ENCODE results near the gene SAMD11.

DNA sequence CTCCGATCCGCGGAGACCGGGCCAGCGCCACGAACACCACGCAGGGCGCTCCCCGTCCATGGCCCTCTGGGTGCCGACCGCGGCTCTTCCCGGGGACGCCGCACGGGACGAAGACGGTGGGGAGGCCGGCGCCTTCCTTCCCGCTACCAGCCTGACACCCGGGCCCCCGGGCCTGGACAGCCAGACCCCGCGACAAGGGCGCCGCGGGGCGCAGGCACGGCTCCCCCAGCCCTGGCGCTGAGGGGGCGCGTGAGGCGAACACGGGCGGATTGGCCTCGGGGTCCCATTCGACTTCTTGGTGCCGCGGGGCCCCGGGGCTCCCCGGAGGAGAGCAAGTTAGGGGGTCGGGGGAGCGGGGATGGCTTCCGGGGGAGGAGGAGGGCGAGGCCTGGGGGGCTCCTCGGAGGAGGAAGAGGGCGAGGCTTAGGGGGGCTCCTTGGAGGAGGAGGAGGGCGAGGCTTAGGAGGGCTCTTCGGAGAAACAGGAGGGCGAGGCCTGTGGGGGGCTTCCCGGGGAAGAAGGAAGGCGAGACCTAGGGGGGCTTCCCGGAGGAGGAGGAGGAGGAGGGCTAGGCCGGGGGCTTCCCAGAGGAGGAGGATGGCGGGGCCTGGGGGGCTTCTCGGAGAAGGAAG, 36.1 kb downstream of the SAMD11 start:
- TF ChIP-seq POLR2AphosphoS5 (IDR thresholded peaks at IDR 0.05; ENCODE audit: low read depth, low read length), result no peak
- no peak for TF ChIP-seq POLR2A (IDR thresholded peaks at IDR 0.05; ENCODE audit: low read depth, low read length)
- no peak for TF ChIP-seq TAF1 (IDR thresholded peaks at IDR 0.05; ENCODE audit: low read depth, low read length)
- no peak for TF ChIP-seq PAX5 (IDR thresholded peaks at IDR 0.05; ENCODE audit: insufficient read depth, low read length, severe bottlenecking)
